Panc1 (cell line): ENCODE measurements around the gene STAP1.

Experiments used
- POLR2AphosphoS5 ChIP-seq: IDR thresholded peaks from 2 replicates; pipeline ENCODE4 v1.6.1; 2012; ENCODE audit warnings: mild to moderate bottlenecking, low read depth, low read length, moderate library complexity
- SIN3A ChIP-seq: IDR thresholded peaks from 2 replicates; pipeline ENCODE4 v1.6.1; 2012; ENCODE audit warnings: low read depth, mild to moderate bottlenecking, low read length, moderate library complexity, borderline replicate concordance; ENCODE audit not compliant: insufficient read depth
- TCF7L2 ChIP-seq: IDR thresholded peaks from 2 replicates; pipeline ENCODE4 v1.6.1; 2011; ENCODE audit warnings: mild to moderate bottlenecking, low read depth, low read length, inconsistent platforms
- TF ChIP-seq, protein P1 (sequence below): fragments of 450-650 bp; IDR thresholded peaks from 2 replicates; pipeline ENCODE4 v1.5.1; 2017; ENCODE audit warnings: mild to moderate bottlenecking
- TF ChIP-seq, protein P2 (sequence below), 2 experiments: IDR thresholded peaks; 2 replicates each; pipeline ENCODE4 v1.6.1; 2011 to 2012; ENCODE audit warnings: low read depth in 2 of 2, control low read depth in 1 of 2, low read length in 1 of 2, mild to moderate bottlenecking in 1 of 2, moderate library complexity in 1 of 2; ENCODE audit not compliant: insufficient read depth in 1 of 2

DNA sequence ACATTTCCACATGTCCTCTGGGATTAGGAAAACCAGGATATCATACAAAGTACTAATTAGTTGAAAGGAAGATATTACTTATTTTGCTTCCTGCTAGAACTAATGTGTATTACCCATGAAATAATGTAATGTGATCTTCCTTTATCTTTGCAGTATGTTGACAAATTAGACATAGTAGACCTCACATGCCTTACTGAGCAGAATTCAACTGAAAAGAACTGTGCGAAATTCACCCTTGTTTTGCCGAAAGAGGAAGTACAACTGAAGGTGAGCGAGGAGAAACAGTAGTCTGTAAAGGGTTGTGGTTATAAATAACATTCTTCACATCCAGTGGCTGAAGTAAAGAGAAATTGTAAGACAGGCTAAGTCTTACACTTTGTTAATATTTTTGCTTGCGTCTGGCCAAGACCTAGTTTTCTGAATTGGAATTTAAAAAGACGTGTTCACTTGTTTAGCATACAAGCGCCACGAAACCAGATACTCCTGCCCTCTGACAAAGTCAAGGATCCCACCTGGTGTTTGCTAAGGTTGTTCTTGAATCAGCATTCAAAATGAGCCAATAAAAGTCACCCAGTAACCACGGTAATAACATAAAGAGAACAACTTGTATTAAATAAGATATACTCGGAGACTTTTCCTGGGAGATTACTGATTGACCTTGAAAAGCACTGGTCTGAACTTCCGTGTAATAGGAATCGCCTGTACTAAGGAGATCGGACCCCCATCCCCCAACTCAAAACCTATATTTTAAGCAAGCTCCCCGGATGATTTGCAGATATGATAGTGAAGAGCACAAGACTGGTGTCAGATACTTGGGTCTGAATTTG, 16.9 kb downstream of the STAP1 start:
- TF ChIP-seq POLR2AphosphoS5, result no peak
- TF ChIP-seq SIN3A, result no peak
- TF ChIP-seq, protein P1, sequence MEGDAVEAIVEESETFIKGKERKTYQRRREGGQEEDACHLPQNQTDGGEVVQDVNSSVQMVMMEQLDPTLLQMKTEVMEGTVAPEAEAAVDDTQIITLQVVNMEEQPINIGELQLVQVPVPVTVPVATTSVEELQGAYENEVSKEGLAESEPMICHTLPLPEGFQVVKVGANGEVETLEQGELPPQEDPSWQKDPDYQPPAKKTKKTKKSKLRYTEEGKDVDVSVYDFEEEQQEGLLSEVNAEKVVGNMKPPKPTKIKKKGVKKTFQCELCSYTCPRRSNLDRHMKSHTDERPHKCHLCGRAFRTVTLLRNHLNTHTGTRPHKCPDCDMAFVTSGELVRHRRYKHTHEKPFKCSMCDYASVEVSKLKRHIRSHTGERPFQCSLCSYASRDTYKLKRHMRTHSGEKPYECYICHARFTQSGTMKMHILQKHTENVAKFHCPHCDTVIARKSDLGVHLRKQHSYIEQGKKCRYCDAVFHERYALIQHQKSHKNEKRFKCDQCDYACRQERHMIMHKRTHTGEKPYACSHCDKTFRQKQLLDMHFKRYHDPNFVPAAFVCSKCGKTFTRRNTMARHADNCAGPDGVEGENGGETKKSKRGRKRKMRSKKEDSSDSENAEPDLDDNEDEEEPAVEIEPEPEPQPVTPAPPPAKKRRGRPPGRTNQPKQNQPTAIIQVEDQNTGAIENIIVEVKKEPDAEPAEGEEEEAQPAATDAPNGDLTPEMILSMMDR, result no peak
- TF ChIP-seq TCF7L2, result no peak
- TF ChIP-seq, protein P2, sequence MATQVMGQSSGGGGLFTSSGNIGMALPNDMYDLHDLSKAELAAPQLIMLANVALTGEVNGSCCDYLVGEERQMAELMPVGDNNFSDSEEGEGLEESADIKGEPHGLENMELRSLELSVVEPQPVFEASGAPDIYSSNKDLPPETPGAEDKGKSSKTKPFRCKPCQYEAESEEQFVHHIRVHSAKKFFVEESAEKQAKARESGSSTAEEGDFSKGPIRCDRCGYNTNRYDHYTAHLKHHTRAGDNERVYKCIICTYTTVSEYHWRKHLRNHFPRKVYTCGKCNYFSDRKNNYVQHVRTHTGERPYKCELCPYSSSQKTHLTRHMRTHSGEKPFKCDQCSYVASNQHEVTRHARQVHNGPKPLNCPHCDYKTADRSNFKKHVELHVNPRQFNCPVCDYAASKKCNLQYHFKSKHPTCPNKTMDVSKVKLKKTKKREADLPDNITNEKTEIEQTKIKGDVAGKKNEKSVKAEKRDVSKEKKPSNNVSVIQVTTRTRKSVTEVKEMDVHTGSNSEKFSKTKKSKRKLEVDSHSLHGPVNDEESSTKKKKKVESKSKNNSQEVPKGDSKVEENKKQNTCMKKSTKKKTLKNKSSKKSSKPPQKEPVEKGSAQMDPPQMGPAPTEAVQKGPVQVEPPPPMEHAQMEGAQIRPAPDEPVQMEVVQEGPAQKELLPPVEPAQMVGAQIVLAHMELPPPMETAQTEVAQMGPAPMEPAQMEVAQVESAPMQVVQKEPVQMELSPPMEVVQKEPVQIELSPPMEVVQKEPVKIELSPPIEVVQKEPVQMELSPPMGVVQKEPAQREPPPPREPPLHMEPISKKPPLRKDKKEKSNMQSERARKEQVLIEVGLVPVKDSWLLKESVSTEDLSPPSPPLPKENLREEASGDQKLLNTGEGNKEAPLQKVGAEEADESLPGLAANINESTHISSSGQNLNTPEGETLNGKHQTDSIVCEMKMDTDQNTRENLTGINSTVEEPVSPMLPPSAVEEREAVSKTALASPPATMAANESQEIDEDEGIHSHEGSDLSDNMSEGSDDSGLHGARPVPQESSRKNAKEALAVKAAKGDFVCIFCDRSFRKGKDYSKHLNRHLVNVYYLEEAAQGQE (IDR thresholded peaks at IDR 0.05; ENCODE audit: insufficient read depth in 1 of 2, low read depth in 2 of 2, low read length in 1 of 2), result no peak
